Posterior vena cava (tissue), 2 donors: Measurements from ENCODE around the gene SRGAP1. TPM values are rescaled to one million over a fixed set of nuclear protein-coding genes. Genes with fewer than 3 reads are reported as not detected.
"Not testable (repeated sequence)": the region's sequence is repeated elsewhere in the genome, so short reads cannot be mapped to it uniquely, and the experiment has no call there.

Source experiments
- DNase-seq: peaks from one replicate; pipeline ENCODE4 v3.0.0-alpha.2; 2020; ENCODE audit warnings: low spot score
- intact Hi-C, 2 donors: fragments of 100-400 bp; cut with DNase I; formaldehyde crosslinking; loops; one replicate each; pipeline versions ENCODE4 v1.14.1 to v1.14.2; 2022 to 2023
- total RNA-seq, 2 donors: library from RNA; stranded (reverse); fragmentation: NEBNext Ultra II Directional; extraction: Animal tissue kit (Norgen Biotek cat#: 25700); gene quantifications; one replicate each; pipeline ENCODE4 v1.2.1, GENCODE V29; 2021
- donor health status: DM: yes; HTN: yes; CAD: no.
- donor health status: DM: yes; HTN: yes; CAD: no.

Gene SRGAP1
- total RNA-seq, 2 donors from 2014 or later, result 11.2 to 16.0 TPM

DNA sequence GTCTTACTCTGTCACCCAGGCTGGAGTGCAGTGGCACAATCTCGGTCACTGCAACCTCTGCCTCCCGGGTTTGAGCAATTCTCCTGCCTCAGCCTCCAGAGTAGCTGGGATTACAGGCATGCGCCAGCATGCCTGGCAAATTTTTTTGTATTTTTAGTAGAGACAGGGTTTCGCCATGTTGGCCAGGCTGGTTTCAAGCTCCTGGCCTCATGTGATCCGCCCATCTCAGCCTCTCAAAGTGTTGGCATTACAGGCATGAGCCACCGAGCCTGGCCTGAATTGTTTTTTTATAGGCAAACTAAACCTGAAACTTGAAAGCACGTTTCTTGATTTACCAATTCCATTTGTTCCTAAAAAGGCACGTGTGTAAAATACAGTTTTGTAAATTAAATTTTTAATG is 173.6 kb downstream of the SRGAP1 start:
- intact Hi-C loops, DNase-seq: not testable (repeated sequence)

DNA sequence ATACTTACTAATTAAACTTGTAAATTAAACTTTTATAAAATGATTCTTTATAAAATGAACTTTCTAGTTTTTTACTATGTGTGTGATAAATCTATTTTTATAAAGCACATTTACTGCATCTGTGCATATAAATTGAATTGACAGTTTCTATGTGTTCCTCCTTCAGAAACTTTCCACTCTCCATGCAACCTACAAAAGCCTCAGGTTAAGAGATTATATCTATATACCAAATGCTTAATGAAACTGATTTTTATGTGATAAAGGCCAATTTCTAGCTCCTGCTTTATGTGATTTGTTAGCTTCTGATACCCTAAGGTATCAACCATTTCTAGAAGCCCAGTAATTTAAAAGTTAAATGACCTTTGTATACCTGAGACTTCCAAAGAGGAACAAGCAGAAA is 174.0 kb downstream of the SRGAP1 start:
- intact Hi-C loops, result no loop called here
- DNase-seq, result no peak

DNA sequence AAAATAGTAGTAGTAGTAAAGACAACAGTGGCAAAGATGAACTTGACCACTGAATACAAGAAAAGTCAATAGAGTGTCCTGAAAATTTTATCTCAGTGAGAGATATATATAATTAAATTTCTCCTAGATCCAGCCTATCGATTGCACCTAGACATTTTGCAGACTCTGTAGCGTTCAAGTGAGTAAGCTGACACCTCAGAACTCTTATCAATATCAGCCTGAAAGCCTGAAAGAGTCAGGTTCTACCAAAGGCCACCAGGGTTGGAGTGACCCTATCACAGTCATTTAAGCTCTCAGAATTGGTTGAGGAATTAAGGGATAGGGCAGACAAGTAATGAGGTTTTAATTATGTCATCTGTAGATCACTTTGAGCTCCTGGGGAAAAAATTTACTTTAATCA is 174.6 kb downstream of the SRGAP1 start:
- intact Hi-C loops, result no loop called here
- DNase-seq, result no peak

DNA sequence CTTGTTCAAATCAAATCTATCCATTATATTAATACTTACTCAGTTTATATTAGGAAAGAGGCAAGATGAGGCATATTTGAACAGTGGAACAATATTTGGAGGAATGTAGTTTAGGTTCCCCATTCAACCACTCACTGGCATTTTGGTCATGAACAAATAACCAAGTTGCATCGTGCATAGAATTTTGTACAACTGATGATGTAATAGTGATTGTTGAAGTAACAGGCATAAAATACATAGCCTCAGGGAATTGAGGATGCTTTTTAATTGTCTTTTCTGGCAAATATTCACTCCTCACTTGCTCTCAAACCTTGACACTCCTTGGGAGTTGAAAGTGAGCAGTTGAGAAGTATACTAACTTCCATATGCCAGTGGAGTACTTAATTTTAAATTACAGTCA is 175.2 kb downstream of the SRGAP1 start:
- DNase-seq, result no peak
- intact Hi-C loops, result no loop called here

DNA sequence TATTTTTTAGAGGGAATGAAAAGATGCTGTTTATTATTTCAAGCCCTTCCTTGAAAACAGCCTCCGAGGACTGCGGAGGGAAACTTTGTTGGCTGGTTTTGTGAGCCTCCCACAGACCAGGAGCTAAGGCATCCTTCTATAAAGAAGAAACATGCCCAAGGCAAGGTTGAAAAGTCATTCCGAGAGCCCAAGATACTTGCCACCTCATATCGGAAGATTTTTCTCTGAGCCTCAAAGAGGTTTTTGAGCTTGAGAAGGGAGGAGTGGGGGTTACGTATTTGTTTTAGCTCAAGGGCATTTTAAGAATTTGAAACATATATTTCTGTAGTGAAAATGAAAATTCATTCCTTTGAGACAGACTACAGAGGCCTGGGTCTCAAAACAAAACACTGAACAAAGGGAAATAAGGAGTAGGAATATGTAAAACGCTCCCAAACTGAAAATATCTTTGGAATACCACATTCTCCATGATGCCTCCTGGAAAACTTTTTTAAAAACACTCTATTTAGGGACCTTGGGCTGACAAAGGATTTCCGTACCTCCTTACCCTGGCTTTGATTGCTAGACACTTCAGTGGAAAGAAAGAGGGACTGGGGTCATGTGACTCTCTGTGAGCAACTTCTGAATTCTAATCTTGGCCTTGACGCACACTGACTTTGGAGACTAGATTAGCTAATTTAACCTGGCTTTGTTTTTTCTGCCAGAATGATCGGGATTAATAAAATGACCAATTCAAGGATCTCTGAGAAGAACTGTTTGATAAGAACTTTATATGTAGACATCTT is 180.9 kb downstream of the SRGAP1 start:
- DNase-seq, result no peak
- intact Hi-C loops, result no loop called here

DNA sequence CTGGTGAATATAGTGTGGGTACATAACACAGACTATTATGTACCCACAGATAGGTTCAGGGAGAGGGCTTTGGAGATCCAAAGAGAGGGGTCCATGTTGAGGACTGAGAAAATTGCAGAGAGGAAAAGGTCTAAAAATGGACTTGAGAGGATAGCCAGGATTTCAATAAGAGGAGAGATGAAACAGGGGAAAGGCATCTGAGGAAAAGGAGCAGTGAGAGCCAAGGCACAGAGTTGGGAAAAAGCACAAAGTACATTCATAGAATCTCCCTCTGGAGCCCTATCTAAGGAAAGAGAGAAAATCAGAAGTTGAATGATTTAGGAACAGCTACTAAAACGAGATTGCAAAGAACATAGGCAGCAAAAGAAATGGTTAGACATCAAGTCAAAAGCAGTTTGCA is 182.8 kb downstream of the SRGAP1 start:
- intact Hi-C loops, result no loop called here
- no peak for DNase-seq

DNA sequence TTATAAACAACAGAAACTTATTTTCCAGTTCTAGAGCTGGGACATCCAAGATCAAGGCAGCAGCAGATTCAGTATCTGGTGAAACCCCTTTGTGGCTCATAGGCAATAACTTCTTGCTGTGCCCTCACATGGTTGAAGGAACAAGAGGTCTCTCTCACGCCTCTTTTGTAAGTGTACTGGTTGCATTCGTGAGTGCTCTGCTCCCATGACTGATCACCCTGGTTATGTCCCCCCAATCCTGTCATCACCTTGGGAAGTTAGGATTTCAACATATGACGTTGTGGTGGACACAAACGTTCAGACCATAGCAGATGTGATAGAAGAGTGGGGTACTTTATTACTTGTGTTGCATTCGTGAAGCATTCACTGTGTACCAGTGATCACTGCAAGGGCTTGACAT is 184.0 kb downstream of the SRGAP1 start:
- DNase-seq, result no peak
- intact Hi-C loops, result no loop called here

DNA sequence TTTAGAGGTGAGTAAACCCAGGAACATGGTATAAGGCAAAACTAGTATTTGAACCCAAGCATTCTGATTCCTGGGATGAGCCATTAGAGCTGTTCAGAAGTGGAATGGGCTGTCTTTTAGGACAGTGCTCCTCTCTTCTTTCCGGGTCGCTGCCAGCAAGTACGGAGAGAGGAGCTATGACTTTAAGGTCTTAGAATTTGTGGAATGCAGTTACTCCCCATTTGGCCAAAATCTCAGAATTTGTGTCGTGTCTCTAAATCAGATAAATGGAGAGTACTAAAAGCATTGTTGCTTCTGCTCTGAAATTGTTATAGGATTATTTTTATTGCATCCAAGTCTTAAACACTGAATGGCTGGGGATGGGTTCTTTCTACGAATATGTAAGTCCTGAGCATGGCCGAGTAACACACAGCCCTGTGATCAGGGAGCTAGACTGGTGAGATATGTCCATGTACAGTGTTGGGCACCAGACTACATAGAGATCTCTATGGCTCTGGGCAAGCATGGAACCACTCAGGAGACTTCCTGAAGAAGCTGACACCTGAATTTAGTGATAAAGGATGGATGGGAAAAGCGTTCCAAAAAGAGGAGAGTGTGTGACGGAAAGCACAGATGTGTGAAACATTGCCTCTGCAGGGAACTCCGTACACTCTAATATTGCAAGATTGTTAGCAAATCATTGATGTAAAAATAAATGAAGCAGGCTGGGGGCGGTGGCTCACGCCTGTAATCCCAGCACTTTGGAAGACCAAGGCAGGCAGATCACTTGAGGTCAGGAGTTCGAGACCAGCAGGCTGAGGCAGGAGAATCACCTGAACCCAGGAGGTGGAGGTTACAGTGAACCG is 184.7 kb downstream of the SRGAP1 start:
- intact Hi-C loops, result no loop called here
- no peak for DNase-seq

DNA sequence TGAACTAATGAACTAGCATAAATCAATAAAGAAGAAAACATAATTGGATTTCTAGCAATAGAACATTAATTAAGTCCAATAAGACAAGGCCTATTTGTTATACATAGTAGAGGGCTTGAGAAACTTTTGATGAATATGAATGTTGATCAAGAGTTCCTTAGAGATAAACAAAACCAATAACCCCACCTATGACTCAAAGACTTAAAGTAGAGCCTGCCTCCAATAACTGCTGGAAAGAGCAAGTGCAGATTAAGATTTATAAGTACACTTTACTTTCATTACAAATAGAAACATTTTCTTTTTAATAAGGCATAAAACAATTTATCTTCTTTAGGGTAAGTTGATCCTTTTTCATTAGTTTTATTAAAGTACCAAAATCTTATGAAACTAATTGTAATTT is 185.7 kb downstream of the SRGAP1 start:
- intact Hi-C loops, result no loop called here
- no peak for DNase-seq

DNA sequence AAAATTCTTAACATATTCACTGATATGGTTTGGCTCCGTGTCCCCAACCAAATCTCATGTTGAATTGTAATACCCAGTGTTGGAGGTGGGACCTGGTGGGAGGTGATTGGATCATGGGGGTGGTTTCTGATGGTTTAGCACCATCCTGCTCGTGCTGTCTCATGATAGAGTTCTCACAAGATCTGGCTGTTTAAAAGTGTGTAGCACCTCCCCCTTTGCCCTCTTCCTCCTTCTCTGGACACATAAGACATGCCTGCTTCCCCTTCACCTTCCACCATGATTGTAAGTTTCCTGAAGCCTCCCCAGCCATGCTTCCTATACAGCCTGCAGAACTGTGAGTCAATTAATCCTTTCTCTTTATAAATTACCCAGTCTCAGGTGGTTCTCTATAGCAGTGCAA is 189.6 kb downstream of the SRGAP1 start:
- DNase-seq, intact Hi-C loops: not testable (repeated sequence)

DNA sequence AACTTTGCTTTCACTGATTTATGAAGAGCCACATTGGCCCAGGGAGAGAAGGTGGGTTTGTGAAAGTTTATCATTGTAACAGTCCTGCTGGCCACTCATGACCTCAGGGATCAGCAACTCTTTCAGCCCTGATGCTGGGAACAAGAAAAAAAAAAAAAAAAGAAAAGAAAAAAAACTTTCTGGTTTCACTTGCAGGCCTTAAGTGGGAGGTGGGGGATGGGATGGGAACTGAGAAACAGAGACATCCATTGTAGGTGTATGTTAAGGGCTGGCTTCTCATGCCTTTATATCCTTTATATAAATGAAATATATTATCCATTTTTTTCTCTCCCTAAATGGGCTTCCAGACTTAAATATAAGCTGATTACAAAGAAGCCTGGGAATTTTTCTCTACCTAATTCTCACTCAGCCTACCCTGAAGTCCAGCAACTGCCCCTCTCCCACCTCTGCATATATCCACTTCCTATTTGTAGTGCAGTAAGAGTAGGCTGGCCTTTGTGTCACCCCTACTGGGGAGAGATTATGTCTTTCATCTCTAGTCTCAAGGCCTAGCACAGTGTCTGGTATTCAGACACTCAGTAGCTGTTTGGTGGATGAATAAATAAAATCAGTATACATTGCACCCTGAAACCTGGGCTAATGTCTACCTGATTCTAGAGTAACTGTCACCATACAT is 190.5 kb downstream of the SRGAP1 start:
- intact Hi-C loops, result no loop called here
- no peak for DNase-seq

DNA sequence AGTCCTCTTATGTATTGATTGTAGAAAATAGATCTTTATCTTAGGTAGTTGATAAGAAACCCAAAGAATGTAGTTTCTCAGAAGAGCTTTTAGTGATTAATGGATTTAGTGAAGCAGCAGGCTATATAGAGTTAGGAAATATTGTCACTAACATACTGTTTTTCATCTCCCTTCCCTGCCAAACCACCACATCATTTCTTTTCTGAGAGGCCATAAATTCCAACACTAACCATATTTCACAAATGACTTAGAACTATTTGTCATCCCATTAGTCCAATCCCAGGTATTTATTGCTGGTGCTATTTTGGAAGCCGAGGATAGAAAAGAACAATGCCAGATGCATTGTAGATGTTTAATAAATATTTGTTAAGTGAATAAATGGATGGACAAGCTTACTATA is 191.9 kb downstream of the SRGAP1 start:
- no peak for DNase-seq
- intact Hi-C loops, result no loop called here

DNA sequence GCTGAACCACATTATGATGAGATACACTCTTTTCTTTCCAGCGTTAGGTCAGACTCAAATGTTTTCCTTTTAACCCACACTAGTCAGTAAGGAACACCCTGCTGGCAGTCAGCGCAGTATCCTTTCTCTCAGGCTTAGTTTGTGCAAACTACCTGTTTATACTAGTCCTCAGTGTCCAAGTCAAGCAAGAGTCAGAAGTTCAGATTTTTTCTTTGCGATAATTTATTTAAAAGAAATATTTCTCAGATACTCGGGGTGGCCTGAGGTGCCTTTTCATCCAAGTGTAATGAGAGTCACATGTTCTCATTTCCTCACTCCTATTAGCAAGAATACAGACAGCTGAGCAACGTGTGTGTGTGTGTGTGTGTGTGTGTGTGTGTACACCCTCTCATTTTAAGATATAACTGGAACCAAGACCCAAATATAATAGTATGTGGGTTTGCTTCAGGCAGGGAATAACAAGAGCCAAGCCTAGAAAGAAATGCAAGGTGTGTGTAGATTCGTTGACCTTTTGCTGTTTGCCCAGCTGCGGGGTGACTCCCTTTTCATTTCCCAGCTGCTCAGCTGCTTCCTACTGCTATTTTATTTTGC is 194.9 kb downstream of the SRGAP1 start:
- DNase-seq, result no peak
- intact Hi-C loops, result no loop called here

DNA sequence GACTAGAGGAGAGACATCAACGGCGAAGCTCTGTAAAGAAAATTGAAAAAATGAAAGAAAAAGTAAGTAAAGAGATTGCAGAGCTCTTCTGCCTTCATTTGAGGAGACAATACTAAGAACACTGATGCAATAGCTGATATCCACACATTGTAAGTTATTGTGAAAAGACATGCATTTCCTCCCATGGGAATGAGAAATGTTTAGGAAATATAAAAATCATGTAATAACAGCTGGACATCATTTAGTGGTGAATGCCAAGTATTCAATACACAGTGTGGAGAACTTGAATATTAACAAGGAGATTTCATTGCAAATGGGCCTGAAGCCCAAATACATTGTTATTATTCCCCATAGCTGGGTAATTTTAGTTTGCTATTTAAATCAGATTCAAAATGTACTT is 198.4 kb downstream of the SRGAP1 start:
- DNase-seq, result no peak
- intact Hi-C loops, result no loop called here

DNA sequence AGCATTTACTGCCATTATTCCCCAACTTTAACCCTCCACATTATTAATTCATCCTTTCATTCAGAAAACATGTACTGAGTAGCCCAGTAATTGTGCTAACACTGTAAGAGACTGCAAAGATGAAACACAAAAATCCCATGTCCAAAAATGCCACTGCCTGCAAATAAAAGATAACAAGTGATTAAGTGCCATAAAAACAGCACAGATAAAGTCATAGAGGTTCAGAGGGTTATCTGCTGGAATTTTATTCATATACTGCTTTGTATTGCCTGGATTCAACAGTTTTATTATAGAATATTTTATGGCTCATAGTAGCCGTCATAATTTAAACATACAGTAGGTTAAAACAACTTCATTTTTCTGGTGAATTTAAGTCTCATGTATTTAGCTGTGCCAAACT is 199.7 kb downstream of the SRGAP1 start:
- no peak for DNase-seq
- intact Hi-C loops, result no loop called here

DNA sequence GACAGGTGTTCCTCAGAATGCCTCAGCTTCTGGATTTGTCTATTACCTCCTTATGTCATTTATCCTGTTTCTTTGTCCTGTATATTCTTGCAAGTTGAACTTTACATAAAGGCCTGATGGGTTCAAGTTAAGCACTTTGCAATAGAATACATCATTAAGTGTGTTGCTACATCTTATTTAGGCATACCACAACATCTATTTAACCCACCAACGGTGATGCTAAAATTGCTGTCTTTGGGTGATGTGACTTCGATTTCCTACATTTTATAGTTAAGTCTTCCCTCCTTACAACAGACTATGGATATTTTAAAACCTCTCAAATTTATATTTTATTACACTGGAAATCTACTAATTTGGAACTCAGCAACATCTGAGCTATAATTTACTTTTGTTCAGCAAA is 206.6 kb downstream of the SRGAP1 start:
- no peak for DNase-seq
- intact Hi-C loops, result no loop called here

DNA sequence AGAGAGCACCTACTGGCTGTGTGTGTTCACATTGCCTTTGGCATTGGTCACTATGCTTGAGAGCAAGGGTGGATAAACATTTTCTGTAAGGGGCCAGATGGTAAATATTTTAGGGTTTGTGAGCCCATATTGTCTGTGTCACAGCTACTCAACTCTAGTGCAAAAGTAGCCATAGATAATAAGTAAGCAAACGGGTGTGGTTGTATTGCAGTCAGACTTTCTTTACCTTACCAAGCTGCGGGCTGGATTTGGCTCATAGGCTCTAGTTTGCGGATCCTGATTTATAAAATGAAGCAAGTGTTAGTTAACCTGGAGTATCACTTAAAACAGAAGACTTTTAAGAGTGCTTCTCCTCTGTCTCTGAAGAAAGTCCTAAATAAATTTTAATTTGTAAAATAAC is 208.6 kb downstream of the SRGAP1 start:
- intact Hi-C loops, result no loop called here
- DNase-seq, result no peak

DNA sequence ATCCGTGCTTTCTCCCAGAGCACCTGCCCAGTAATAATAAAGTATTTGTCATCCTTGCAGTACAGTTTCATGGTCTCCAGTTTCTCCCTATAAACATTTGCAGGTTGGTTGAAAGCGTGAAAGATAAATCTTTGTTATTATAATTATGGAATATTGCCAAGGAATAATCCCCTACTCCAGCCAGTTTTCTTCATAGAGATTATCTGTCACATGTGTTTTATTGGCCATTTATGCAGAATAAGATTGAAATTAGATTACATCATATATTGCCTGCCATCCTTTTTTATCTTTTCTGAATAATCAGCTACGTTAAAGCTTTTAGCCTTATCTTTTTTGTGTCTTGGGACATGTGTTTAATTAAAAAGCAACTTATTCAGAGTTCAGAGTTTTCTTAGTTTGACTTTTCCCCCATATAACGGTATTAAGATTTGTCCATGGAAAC is 209.6 kb downstream of the SRGAP1 start:
- no peak for DNase-seq
- intact Hi-C loops, result no loop called here

DNA sequence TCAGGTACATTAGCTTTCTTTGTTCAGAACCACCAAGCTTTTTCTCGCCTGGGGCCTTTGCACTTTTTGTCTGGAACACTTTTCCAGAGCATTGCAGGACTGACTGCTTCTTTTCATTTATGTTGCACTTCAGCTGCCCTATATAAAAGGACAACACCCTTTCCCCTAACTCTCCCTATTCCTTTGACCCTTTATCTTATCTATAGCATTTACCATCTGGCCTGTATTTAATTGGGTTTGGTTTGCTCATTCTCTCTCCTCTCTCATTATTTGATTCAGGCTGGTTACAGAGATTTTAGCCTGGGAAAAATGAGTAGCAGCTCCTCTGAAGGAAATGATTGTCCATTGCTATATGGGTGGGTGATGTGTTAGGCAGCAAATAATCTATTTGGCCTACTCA is 212.2 kb downstream of the SRGAP1 start:
- intact Hi-C loops, result no loop called here

DNA sequence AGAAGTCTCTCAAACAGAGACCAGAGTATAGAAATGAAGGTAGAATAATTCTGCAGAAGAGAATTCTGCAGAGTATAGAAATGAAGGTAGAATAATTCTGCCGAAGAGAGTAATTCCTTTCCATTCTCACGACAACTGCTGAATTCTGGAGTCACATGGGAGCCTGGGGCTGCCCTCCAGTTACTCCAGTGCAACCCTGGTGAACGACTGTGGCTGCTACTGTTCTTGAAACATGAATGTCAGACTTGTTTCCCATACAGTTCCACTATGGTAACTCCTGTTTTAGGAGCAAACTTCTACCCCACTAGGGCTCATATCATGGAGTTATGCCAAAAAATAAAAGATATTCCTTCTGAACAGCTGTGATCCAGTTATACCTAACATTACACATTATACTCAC is 213.2 kb downstream of the SRGAP1 start:
- DNase-seq, result no peak
- intact Hi-C loops, result no loop called here

More for the DNA sequence above, 212.2 kb downstream of the SRGAP1 start:
- DNase-seq, result no peak
